Lung (tissue), 12 donors: Measurements from ENCODE around the gene PAQR9. TPM values are rescaled to one million over a fixed set of nuclear protein-coding genes. Genes with fewer than 3 reads are reported as not detected.

Experiments used
- ATAC-seq: fragments of 200-7000 bp; cut with Tn5 transposase; one replicate; pipeline ENCODE4 v1.9.1; 2020; ENCODE audit warnings: moderate number of reproducible peaks; ENCODE audit not compliant: insufficient read depth, low FRiP score
- DNase-seq, 3 donors: peaks; one replicate each; pipeline ENCODE4 v3.0.0-alpha.2; 2013 to 2017
- H3K27ac ChIP-seq, 2 donors: one replicate each; pipeline ENCODE4 v1.5.1; 2013; ENCODE audit warnings: mild to moderate bottlenecking in 2 of 2, moderate library complexity in 2 of 2, control low read depth in 1 of 2, inconsistent platforms in 1 of 2, low read depth in 1 of 2, low read length in 1 of 2
- H3K27me3 ChIP-seq, 3 donors: one replicate each; pipeline ENCODE4 v1.5.1; 2013; ENCODE audit warnings: low read length in 2 of 3; ENCODE audit not compliant: control insufficient read depth in 3 of 3, insufficient read depth in 3 of 3
- H3K36me3 ChIP-seq, 4 donors: one replicate each; pipeline ENCODE4 v1.5.1; 2013; ENCODE audit warnings: low read length in 4 of 4, mild to moderate bottlenecking in 1 of 4, moderate library complexity in 1 of 4; ENCODE audit not compliant: control insufficient read depth in 4 of 4, insufficient read depth in 4 of 4
- H3K4me1 ChIP-seq, 5 donors: one replicate each; pipeline ENCODE4 v1.5.1; 2013; ENCODE audit warnings: low read length in 5 of 5, mild to moderate bottlenecking in 2 of 5, moderate library complexity in 1 of 5; ENCODE audit not compliant: control insufficient read depth in 5 of 5, insufficient read depth in 5 of 5
- H3K4me3 ChIP-seq: one replicate; pipeline ENCODE4 v1.5.1; 2013; ENCODE audit warnings: mild to moderate bottlenecking, control low read depth, moderate library complexity
- H3K9ac ChIP-seq, 2 donors: one replicate each; pipeline ENCODE4 v1.5.1; 2013; ENCODE audit warnings: low read length in 2 of 2, control low read depth in 1 of 2; ENCODE audit not compliant: insufficient read depth in 1 of 2
- H3K9me3 ChIP-seq, 4 donors: one replicate each; pipeline ENCODE4 v1.5.1; 2013; ENCODE audit warnings: low read length in 3 of 4, mild to moderate bottlenecking in 1 of 4, moderate library complexity in 1 of 4; ENCODE audit not compliant: control insufficient read depth in 4 of 4, insufficient read depth in 3 of 4
- WGBS, 2 donors: extraction: QIAGEN DNeasy Blood & Tissue Kit; methylation state at CpG; one replicate each; pipeline ENCODE4 v1.1.7; 2013; 5-methylcytosine and 5-hydroxymethylcytosine counted together
- polyA plus RNA-seq, 2 donors: library from polyadenylated mRNA; stranded (reverse); fragments of 200-250 nt; gene quantifications; one replicate each; pipeline ENCODE4 v1.2.1, GENCODE V29; 2013
- total RNA-seq, 2 donors: library from RNA; depleted of rRNA in 1 of 2; stranded (reverse); fragments of >200 nt in 1 of 2; gene quantifications; one replicate each; pipeline ENCODE4 v1.2.1, GENCODE V29; 2014 to 2021
- TF ChIP-seq, protein P1 (sequence below): IDR thresholded peaks from 2 replicates; pipeline ENCODE4 v1.5.1; 2012; ENCODE audit warnings: mild to moderate bottlenecking; ENCODE audit errors: control extremely low read depth, extremely low read depth
- donor health status: control.
- donor health status: control.
- donor health status: Bipolar disorder and iron deficiency.
- donor health status: healthy.
- donor health status: DM: yes; HTN: yes; CAD: no.

Gene PAQR9
- total and polyA plus RNA-seq, 4 donors = not detected

DNA sequence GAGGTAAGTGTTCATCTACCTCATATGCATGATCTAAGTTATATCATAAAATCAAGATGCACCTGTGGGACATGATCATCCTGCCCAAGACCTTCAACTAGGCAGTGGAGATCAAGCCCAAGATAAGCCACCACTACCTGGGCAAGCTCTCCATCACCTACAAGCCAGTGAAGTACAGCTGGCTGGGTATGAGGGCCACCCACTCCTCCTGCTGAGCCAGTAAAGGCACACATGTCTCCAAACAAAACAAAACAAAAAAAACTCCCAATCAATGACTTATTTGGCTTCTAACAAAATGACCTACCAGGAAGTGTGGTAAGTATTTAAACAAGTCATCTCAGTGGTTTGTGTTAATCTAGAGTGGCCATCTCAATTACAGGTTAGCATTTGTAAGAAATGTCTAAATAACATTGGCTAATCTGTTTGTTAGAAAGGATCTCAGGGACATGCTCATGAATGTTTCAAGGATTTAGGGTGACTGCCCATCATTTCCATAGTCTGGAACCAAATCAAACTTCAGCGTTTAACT lies 3.1 kb downstream of the PAQR9 start:
- Histone ChIP-seq H3K4me1 (peaks cover 0 to 9% (median 0%) of the 10 kb centered on the region in 5 donors), H3K27ac (peak overlapping the region in 1 of 2 donors; percentile 33), H3K9ac (no peak overlapping the region), H3K9me3 (peaks cover 0 to 8% (median 0%) of the 10 kb centered on the region in 4 donors), H3K27me3 (peaks cover 4 to 27% (median 17%) of the 10 kb centered on the region in 3 donors), H3K4me3 (no peak overlapping the region), H3K36me3 (no peaks in the 10 kb centered on the region)
- TF ChIP-seq, protein P1, sequence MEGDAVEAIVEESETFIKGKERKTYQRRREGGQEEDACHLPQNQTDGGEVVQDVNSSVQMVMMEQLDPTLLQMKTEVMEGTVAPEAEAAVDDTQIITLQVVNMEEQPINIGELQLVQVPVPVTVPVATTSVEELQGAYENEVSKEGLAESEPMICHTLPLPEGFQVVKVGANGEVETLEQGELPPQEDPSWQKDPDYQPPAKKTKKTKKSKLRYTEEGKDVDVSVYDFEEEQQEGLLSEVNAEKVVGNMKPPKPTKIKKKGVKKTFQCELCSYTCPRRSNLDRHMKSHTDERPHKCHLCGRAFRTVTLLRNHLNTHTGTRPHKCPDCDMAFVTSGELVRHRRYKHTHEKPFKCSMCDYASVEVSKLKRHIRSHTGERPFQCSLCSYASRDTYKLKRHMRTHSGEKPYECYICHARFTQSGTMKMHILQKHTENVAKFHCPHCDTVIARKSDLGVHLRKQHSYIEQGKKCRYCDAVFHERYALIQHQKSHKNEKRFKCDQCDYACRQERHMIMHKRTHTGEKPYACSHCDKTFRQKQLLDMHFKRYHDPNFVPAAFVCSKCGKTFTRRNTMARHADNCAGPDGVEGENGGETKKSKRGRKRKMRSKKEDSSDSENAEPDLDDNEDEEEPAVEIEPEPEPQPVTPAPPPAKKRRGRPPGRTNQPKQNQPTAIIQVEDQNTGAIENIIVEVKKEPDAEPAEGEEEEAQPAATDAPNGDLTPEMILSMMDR = no peak
- ATAC-seq (no peak), DNase-seq (no peak)
- 76 to 88% methylated on average over 1 of the region's 1 CpG for WGBS, 2 donors

DNA sequence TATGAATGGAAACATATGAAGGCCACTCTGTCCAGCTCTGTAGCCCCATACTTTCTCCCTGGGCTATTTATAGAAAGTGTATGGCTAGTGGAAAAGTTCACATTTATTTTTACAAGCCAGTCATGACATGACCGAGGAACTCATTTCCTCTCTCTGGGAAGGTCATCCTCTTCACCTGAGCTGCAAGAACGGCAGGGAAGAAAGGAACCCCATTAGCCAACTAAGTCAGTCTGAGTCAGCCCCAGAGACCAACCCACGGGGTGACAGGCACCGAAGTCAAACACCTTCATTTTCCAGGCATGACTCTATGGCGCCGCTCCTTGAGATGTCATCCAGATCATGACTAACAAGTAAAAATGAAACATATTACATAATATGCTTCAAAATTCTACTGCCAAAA lies 4.8 kb downstream of the PAQR9 start:
- H3K9ac ChIP-seq = no peak overlapping the region
- ATAC-seq = no peak
- H3K4me3 ChIP-seq = no peak overlapping the region
- peaks cover 0 to 6% (median 3%) of the 10 kb centered on the region in 5 donors for H3K4me1 ChIP-seq
- peaks cover 4 to 14% (median 8%) of the 10 kb centered on the region in 3 donors for H3K27me3 ChIP-seq
- no peaks in the 10 kb centered on the region for H3K36me3 ChIP-seq
- H3K9me3 ChIP-seq = peaks cover 0 to 8% (median 0%) of the 10 kb centered on the region in 4 donors
- peak overlapping the region in 1 of 2 donors; percentile 75 for H3K27ac ChIP-seq
- TF ChIP-seq, protein P1 = no peak
- no peak for DNase-seq
- WGBS, 2 donors = 69 to 73% methylated on average over 6 of the region's 6 CpGs

DNA sequence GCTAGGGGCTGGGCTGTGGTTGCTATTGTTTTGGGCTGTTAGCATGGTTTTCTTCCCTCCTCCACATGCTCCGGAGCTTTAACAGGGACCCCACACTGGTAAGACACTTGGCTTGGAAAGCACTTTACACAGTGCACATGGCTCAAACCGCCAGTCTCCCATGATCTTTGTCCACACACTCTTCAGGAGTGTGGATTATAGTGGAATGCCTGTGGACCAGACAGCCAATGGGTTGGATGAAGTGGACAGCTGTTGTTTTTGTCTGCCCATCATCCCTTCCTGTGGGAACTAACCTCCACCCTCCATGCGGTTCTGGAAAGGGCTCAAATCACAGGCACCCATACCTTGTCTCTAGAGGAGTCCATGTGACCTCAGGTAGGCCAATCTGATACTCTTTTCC lies 10.0 kb downstream of the PAQR9 start:
- ATAC-seq = no peak
- Histone ChIP-seq H3K4me3 (no peak overlapping the region), H3K9ac (no peak overlapping the region), H3K27ac (no peak overlapping the region), H3K4me1 (peaks cover 0 to 12% (median 0%) of the 10 kb centered on the region in 5 donors), H3K36me3 (no peaks in the 10 kb centered on the region), H3K27me3 (no peaks in the 10 kb centered on the region), H3K9me3 (no peaks in the 10 kb centered on the region)
- TF ChIP-seq, protein P1 = no peak
- DNase-seq = no peak
- 86 to 94% methylated on average over 3 of the region's 3 CpGs for WGBS, 2 donors
